Brain microvascular endothelial cell (primary cell): Measurements from ENCODE around the gene COA1.

Source experiments
- DNase-seq: peaks from one replicate; pipeline ENCODE4 v3.0.0-alpha.2; 2020
- H3K27ac ChIP-seq: fragments of 250-450 bp; sonication (Bioruptor Pico); 2 replicates; pipeline ENCODE4 v1.5.1; 2020; ENCODE audit warnings: mild to moderate bottlenecking, moderate library complexity
- H3K27me3 ChIP-seq: fragments of 250-450 bp; sonication (Bioruptor Pico); replicated peaks from 2 replicates; pipeline ENCODE4 v1.5.1; 2020; ENCODE audit warnings: mild to moderate bottlenecking
- H3K36me3 ChIP-seq: fragments of 250-450 bp; sonication (Bioruptor Pico); replicated peaks from 2 replicates; pipeline ENCODE4 v1.5.1; 2020; ENCODE audit warnings: mild to moderate bottlenecking
- H3K4me3 ChIP-seq: 2 replicates; pipeline ENCODE4 v1.5.1; 2011; ENCODE audit warnings: low read depth, mild to moderate bottlenecking, control low read depth, low read length, moderate library complexity
- CTCF ChIP-seq: IDR thresholded peaks from 2 replicates; pipeline ENCODE4 v1.5.1; 2011; ENCODE audit warnings: low read depth, mild to moderate bottlenecking, moderate library complexity, low read length, control low read depth, inconsistent platforms; ENCODE audit errors: missing control alignments
- in situ Hi-C: cut with HindIII; loops from 2 replicates; pipeline ENCODE4 v1.10.0; 2017; ENCODE audit warnings: low sequenced_read_pairs, low pct_ligation_motif_present

Gene COA1

GRCh38 chr7:43671521-43671920, 57.8 kb downstream of the COA1 start:
- Histone ChIP-seq H3K36me3 (no peaks in the 10 kb centered on the region), H3K27me3 (no peaks in the 10 kb centered on the region), H3K4me3 (no peak overlapping the region), H3K27ac (no peak overlapping the region)
- no peak for TF ChIP-seq CTCF
- DNase-seq, result no peak
- in situ Hi-C loops, result no loop called here

DNA sequence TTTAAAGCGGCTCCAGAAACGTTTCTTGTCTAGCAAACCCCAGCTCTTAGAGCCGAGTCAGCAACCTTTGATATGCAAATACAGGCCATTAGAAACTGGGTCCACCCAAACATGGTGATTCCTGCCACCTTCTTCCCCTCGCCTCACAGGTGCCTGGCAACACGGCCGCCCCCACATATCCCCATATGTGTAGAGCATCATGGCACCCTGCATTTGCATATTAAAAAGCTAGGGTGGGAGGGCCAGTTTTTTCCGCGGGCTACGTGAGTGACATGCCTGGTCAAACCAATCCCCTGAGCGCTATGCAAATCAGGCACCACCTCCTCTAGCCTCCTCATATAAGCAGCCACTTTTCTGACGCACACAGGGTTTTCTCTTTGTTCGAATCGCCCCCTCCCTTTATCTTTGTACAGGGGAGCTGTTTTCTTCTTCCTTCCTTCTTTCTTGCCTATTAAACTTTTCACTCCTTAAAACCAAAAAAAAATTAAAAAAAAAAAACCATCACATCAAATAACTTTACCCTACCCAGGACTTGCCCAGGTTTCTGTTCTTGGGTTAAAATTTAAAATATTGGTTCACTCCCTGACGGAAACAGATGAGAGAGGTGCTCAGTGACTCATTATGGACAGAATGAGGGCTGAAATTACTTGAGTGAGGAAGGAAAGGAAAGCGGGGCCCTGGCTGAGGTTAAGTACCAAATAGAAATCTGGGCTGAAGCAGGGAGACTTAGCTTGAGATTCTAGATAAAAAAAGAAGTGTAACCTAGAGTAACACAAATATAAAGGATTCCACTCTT, 59.8 kb downstream of the COA1 start:
- H3K27ac ChIP-seq, result no peak overlapping the region

GRCh38 chr7:43668035-43668434, 61.3 kb downstream of the COA1 start:
- TF ChIP-seq CTCF, result no peak
- H3K27ac ChIP-seq, result no peak overlapping the region
- H3K36me3 ChIP-seq, result no peaks in the 10 kb centered on the region
- DNase-seq, result no peak
- no peak overlapping the region for H3K4me3 ChIP-seq
- H3K27me3 ChIP-seq, result no peaks in the 10 kb centered on the region
- in situ Hi-C loops, result no loop called here

More for the DNA sequence above, 59.8 kb downstream of the COA1 start:
- Histone ChIP-seq H3K4me3 (no peak overlapping the region), H3K36me3 (no peaks in the 10 kb centered on the region), H3K27me3 (no peaks in the 10 kb centered on the region)
- in situ Hi-C loops, result no loop called here
- no peak for DNase-seq
- TF ChIP-seq CTCF, result no peak

- Histone ChIP-seq H3K27me3 (no peaks in the 10 kb centered on the region), H3K4me3 (no peak overlapping the region), H3K27ac (no peak overlapping the region), H3K36me3 (no peaks in the 10 kb centered on the region)
- in situ Hi-C loops, result no loop called here
- no peak for DNase-seq
- no peak for TF ChIP-seq CTCF
Observed at GRCh38 chr7:43666938-43667337, 62.4 kb downstream of the COA1 start.

DNA sequence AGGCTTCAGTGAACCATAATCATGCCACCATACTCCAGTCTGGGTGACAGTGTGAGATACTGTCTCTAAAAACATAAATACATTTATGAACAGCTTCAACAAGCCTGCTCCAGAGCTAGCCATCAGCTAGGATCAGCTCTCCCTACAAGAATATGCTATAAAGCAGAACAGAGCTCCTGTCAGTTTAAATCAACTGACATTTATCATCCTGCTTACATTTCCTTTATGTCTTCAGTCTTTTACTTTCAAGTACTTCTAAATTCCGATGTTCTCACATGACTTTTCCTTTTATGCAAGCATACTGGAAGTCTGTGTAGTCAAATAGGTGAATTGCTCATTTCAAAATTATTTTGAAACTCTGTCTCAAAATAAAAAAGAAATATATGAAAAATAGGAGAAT, 64.6 kb downstream of the COA1 start:
- in situ Hi-C loops, result no loop called here
- no peak for TF ChIP-seq CTCF

GRCh38 chr7:43660141-43660540, 69.2 kb downstream of the COA1 start:
- Histone ChIP-seq H3K27me3 (no peaks in the 10 kb centered on the region), H3K36me3 (no peaks in the 10 kb centered on the region), H3K4me3 (no peak overlapping the region), H3K27ac (no peak overlapping the region)
- DNase-seq, result no peak
- no peak for TF ChIP-seq CTCF
- in situ Hi-C loops, result no loop called here

More for the DNA sequence above, 64.6 kb downstream of the COA1 start:
- H3K27me3 ChIP-seq, result no peaks in the 10 kb centered on the region
- no peak overlapping the region for H3K4me3 ChIP-seq
- no peak for DNase-seq
- H3K27ac ChIP-seq, result no peak overlapping the region
- H3K36me3 ChIP-seq, result no peaks in the 10 kb centered on the region
